ENCODE results near the gene CES2.
"Not testable (repeated sequence)": the region's sequence is repeated elsewhere in the genome, so short reads cannot be mapped to it uniquely, and the experiment has no call there.

The CES2 gene

GRCh38 chr16:66935314-66936011, at the start of gene CES2:
TSS of gene CES2 (plus strand) at chr16:66935516. CDS start at chr16:66935636, 120 bp downstream.
- peak in 7 of 56 donors; percentile 8 to 36 (median 18) for DNase-seq

- no peak for DNase-seq
These were observed 49.0 kb upstream of the CES2 start for GRCh38 chr16:66886321-66886720.

GRCh38 chr16:66886914-66887313, 48.4 kb upstream of the CES2 start:
- DNase-seq = no peak

- no peak for DNase-seq
These were observed 46.4 kb upstream of the CES2 start for GRCh38 chr16:66888647-66889615.

GRCh38 chr16:66889622-66890021, 45.7 kb upstream of the CES2 start:
- no peak for DNase-seq

- DNase-seq = no peak
These were observed 44.5 kb upstream of the CES2 start for GRCh38 chr16:66890799-66891198.

- DNase-seq = no peak
These were observed 44.0 kb upstream of the CES2 start for GRCh38 chr16:66891360-66891759.

- no peak for DNase-seq
These were observed 43.5 kb upstream of the CES2 start for GRCh38 chr16:66891797-66892196.

GRCh38 chr16:66894055-66894454, 41.3 kb upstream of the CES2 start:
- no peak for DNase-seq

GRCh38 chr16:66894948-66895688, 40.2 kb upstream of the CES2 start:
- DNase-seq = peak in 53 of 56 donors; percentile 7 to 82 (median 53)

GRCh38 chr16:66895689-66895979, 39.7 kb upstream of the CES2 start:
- DNase-seq = no peak

GRCh38 chr16:66895999-66896398, 39.3 kb upstream of the CES2 start:
- DNase-seq = no peak

- DNase-seq = not testable (repeated sequence)
These were observed 38.6 kb upstream of the CES2 start for GRCh38 chr16:66896682-66897081.

- DNase-seq = no peak
These were observed 37.1 kb upstream of the CES2 start for GRCh38 chr16:66898207-66898606.

- DNase-seq = no peak
These were observed 36.4 kb upstream of the CES2 start for GRCh38 chr16:66898933-66899309.

- no peak for DNase-seq
These were observed 35.9 kb upstream of the CES2 start for GRCh38 chr16:66899310-66899944.

GRCh38 chr16:66899945-66900710, 35.2 kb upstream of the CES2 start:
- DNase-seq = peak in 4 of 56 donors; percentile 18 to 59 (median 29)

GRCh38 chr16:66900721-66901441, 34.4 kb upstream of the CES2 start:
- peak in 5 of 56 donors; percentile 15 to 48 (median 19) for DNase-seq

- DNase-seq = no peak
These were observed 33.7 kb upstream of the CES2 start for GRCh38 chr16:66901626-66902025.
